Central memory CD4-positive, alpha-beta T cell (primary cell): ENCODE measurements around the gene MCUR1.
"Not testable (repeated sequence)": the region's sequence is repeated elsewhere in the genome, so short reads cannot be mapped to it uniquely, and the experiment has no call there.

ENCODE experiments used
- DNase-seq: peaks from one replicate; pipeline ENCODE4 v3.0.0; 2022

Gene MCUR1

DNA sequence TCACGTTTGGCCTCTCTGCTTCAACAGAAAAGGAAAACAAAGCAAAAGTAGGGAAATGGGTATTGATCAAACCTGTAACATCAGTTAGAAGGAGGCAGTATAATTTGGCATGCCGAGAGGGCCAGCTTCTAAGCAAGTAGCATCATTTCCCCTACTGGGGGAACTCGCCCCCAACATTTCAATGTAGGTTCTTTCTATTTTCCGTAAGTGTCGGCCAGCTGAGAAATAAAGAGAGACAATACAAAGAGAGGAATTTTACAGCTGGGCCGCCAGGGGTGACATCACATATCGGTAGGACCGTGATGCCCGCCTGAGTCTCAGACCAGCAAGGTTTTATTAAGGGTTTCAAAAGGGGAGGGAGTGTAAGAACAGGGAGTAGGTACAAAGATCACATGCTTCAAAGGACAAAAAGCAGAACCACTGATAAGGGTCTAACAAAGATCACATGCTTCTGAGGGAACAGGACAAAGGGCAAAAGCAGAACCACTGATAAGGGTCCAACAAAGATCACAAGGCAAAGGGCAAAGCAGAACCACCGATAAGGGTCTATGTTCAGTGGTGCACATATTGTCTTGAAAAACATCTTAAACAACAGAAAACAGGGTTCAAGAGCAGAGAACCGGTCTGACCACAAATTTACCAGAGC is 14.4 kb upstream of the MCUR1 start:
- not testable (repeated sequence) for DNase-seq

DNA sequence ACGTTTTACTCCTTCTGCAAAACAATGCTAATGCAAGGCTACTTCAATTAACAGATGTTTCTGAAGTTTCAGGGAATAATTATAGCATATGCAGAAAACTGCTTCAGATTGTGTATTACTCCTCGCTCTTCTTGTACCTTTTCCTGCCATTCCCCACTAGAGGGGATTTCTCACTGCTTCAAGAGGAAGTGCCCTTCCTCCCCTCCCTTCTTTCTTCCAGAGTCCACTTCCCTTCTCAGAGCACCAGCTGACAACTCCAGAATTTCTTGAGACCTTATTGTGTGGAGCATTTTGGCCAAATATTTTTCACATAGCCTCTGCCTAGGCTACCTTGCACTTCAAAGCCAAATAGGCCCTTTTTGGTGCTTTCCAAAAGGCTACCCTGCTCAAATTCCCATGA is 12.7 kb upstream of the MCUR1 start:
- no peak for DNase-seq

DNA sequence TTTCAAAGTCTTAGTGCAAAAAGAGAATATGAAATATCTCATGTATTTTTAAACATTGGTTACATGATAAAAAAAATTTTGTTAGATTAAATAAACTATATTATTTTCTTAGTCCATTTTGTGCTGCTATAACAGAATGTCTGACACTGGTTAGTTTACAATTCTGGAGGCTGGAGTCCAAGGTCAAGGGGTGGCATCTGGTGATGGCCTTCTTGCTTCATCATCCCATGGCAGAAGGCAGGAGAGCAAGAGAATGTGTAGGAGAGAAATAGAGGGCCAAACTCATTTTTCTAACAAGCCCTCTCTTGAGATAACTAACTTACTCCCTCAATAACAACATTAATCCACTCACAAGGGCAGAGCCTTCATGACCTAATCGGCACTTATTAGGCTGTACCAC is 11.5 kb upstream of the MCUR1 start:
- no peak for DNase-seq

DNA sequence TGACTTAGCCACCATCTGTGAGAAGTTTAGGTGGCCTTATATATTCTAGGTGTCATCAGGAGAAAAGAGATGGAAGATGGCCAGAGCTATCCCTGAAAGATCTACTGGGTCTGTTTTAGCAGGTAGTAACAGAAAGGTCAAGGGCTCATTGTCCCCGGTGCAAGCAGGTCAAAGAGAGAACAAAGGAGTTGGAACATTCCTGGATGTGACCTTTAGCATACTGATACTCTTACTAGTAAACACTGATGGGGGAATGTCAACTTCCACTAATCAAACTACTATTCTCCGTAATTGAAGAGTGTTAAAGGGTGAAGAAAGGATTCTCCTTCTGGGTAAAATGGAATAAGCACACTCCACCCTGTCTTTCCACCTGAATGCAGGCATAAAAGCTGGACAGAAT is 4.0 kb upstream of the MCUR1 start:
- DNase-seq, result no peak

DNA sequence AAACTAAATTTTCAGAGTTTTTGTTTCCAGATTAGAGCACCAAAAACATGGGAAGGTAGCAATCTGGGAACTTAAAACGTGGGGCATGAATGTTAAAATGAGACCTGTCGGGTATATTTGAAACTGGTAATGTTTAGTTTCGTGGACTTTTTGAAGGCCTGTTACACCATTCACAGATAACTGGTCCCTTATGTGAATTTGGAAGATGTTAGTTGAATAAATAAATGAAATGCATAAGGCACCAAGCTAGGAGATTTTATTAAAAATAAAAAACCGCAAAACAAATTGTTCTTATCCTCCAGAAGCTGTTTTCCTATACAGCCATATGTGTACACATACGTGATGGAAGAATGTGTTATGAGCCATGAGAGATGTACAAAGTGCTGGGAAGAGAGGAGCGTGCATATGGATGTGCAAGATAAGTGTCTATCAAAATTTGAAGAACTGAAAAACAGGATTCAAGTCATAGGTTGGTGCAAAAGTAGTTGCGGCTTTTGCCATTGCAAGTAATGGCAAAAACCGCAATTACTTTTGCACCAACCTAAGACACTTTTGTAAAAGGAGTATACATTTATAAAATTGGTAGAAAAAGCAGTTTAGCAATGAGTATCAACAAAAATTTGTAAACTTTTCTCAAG is 700 bp upstream of the MCUR1 start:
- no peak for DNase-seq

GRCh38 chr6:13813621-13814175 is 659 bp downstream of the MCUR1 start:
- DNase-seq, result peak; percentile 17

- no peak for DNase-seq
Observed at GRCh38 chr6:13813026-13813425, 1.3 kb downstream of the MCUR1 start.

GRCh38 chr6:13812359-13812642 is 2.1 kb downstream of the MCUR1 start:
- no peak for DNase-seq

GRCh38 chr6:13811627-13812358 is 2.6 kb downstream of the MCUR1 start:
- no peak for DNase-seq

GRCh38 chr6:13810688-13811446 is 3.5 kb downstream of the MCUR1 start:
- no peak for DNase-seq

GRCh38 chr6:13808801-13809200 is 5.6 kb downstream of the MCUR1 start:
- no peak for DNase-seq

DNA sequence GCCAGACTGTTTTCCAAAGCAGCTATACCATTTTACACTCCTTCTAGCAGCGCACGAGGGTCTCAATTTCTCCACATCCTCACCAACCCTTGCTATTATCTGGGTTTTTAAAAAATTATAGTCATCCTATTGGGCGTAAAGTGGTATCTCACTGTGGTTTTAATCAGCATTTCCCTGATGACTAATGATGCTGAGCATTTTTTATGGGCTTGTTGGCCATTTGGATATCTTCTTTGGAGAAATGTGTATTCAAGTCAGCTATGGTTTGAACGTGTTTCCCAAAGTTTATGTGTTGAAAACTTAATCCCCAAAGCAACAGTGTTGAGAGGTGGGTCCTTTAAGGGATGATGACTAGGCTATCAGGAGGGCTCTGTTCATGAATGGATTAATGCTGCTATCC is 6.7 kb downstream of the MCUR1 start:
- no peak for DNase-seq

- no peak for DNase-seq
Observed at GRCh38 chr6:13803581-13803980, 10.8 kb downstream of the MCUR1 start.

- no peak for DNase-seq
Observed at GRCh38 chr6:13800615-13801014, 13.7 kb downstream of the MCUR1 start.

DNA sequence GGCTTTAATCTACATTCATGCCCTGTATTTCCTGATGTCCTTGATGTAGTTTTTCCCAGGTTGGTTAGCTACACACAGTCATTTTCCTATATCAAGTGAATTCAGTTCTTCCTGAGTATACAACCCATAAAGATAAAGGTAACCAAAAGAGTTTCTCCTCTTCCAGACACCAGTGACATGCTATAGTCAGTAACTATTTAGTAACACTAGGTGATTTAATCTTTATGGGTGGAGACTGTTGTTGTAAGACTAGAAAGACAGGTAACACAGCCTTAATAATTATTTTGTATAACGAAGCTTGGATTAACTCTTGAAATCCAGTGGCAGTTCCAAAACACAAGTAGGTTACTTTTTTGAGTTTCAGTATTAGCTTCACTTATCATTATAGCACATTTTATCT is 17.6 kb downstream of the MCUR1 start:
- no peak for DNase-seq

- peak; percentile 67 for DNase-seq
Observed at GRCh38 chr6:13795041-13795750, 19.2 kb downstream of the MCUR1 start.

DNA sequence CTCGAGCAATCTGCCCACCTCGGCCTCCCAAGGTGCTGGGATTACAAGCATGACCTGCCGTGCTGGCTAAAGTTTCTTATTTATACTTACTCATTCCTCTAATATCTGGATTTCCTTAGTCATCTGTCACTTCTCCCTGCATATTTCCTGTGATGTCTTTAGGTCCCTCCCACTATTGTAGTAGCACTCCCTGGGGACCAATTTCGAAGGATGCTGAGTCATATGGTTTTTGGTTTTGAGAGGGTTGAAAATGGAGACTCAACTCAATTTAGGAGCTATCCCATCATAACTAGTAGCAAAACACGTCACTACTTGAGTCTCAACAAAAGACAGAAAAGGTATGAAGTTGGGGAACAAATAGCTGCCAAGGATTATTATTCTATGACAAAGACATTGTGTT is 20.2 kb downstream of the MCUR1 start:
- DNase-seq, result no peak

- no peak for DNase-seq
Observed at GRCh38 chr6:13789746-13790145, 24.6 kb downstream of the MCUR1 start.

GRCh38 chr6:13788820-13789219 is 25.5 kb downstream of the MCUR1 start:
- DNase-seq, result no peak

DNA sequence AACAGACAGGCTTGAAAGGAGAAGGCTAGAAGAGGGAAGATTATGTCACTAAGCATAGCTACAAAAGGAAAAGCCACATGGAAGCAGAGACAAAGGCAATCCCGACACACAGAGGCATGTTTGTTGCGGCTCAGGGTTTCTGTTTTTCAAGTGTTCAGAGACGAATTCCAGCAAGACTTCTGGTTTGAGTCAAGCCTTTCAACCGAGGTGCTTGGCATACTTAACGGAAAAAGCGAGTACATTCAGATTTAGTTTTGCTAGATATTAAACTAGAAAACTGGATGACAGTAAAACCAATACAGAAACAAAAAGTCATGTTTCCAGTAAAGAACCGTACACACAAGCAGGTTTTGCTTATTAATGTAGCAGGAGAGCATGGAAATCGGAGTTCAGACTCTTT is 27.2 kb downstream of the MCUR1 start:
- DNase-seq, result no peak

DNA sequence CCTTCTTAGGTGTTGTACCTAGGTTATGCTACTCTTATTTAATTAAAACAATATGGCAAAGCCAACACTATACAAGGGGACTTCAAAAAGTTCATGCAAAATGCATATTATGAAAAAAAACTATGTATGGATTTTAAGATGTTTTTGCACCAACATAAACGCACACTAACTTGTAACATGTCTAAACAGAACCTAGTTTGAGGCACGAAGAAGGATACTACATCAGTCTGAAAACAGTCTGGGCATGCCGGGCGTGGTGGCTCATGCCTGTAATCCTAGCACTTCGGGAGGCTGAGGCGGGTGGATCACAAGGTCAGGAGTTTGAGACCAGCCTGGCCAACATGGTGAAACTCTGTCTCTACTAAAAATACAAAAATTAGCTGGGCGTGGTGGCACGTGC is 34.2 kb downstream of the MCUR1 start:
- DNase-seq, result not testable (repeated sequence)

DNA sequence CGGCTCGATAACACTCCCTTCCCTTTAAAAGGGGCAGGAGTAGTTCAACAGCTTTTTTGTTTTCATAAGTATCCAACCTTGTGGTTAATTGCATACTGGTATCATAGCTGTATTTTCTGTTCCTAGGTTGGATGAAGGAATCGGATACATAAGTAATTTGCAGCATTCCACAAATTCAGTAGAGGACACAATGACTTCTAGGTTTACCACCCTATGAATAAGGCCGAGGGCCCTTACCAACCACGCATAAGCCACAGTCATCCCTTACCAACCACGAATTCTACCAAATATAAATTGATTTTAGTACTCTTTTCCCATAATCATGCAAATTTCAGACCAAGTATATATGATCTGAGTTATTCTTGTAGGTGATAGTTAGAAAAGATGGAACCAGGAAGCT is 36.3 kb downstream of the MCUR1 start:
- DNase-seq, result no peak

GRCh38 chr6:13776602-13777001 is 37.8 kb downstream of the MCUR1 start:
- DNase-seq, result no peak
